ENCODE data around the gene MAP1LC3B. TPM values are rescaled to one million over a fixed set of nuclear protein-coding genes. Genes with fewer than 3 reads are reported as not detected.
A peak's percentile ranks its signal among the peaks of the same experiment; 100 is the strongest.
"Not testable (repeated sequence)": the region's sequence is repeated elsewhere in the genome, so short reads cannot be mapped to it uniquely, and the experiment has no call there.

The MAP1LC3B gene
- total RNA-seq, 1 donor from 2014 or later: 40.6 TPM

DNA sequence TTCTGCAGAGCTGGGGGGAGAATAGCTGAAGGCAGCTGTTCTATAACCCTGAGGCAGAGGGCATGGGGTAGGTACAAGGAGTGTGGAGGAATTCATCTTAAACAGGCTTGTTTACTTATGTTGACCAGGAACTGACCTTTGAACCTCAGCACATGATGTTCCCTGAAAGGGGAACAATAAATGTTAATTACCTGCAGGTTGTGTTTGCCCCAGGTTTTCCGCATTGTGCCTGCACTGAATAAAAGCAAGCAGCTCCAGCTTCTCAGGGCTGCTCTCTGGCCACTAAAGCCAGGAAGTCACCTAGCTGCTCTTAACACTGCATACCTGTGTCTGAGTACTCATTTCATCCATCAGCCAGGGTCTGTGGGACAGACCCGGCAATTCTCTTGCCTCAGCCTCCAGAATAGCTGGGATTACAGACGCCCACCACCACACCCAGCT, 12.8 kb upstream of the MAP1LC3B start:
- H3K27me3 Mint-ChIP-seq (ENCODE audit: low read depth); H3K4me3 Mint-ChIP-seq (ENCODE audit: low read depth); H3K27ac Mint-ChIP-seq; intact Hi-C loops (cut with micrococcal nuclease); DNase-seq (ENCODE audit: low spot score); H3K9me3 Mint-ChIP-seq: not testable (repeated sequence)
- Mint-ChIP-seq H3K4me1 (ENCODE audit: low read depth) (peaks cover 36% of the 10 kb centered on the region), H3K36me3 (ENCODE audit: low read depth) (peaks cover 37% of the 10 kb centered on the region)

DNA sequence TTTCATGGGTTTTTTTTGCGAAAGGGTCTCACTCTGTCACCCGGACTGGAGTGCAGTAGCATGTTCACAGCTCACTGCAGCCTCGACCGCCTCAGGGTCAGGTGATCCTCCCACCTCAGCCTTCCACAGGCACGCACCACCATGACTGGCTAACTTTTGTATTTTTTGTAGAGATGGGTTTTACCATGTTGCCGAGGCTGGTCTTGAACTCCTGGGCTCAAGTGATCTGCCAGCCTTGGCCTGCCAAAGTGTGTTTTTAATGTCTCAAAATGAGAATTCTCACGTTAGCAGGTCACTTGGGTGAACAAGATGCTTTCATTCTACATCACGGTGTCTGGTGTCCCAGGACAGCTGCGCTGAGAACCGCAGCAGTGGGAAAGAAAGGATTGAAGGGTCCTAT, 11.7 kb upstream of the MAP1LC3B start:
- intact Hi-C loops (cut with micrococcal nuclease): loop anchor here (10.0 kb wide), 3 partner anchors 394 to 826 kb away; partner anchors contain the start of gene MTHFSD
- DNase-seq (ENCODE audit: low spot score): no peak
- Mint-ChIP-seq H3K4me3 (ENCODE audit: low read depth) (no peak overlapping the region), H3K4me1 (ENCODE audit: low read depth) (peaks cover 41% of the 10 kb centered on the region), H3K27ac (peak overlapping the region; percentile 84), H3K36me3 (ENCODE audit: low read depth) (peaks cover 36% of the 10 kb centered on the region), H3K27me3 (ENCODE audit: low read depth) (no peaks in the 10 kb centered on the region), H3K9me3 (no peaks in the 10 kb centered on the region)

DNA sequence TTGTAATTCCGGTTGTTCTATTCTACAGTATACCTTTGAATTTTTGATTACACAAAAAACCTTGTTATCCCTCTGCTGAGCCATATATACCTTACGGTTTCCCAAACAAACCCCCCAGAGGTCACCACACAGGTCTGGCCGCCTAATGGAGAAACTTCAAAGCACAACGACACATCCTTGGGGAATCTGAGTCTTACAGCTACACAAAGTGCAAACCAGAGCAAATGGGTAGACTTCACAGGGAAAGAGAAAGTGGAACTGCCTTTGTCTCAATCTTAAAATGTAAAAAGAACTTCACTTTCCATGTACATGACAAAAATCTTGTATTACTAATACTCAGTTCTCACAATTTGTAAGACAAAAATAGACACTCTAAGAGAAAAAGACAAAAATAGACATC, 11.3 kb upstream of the MAP1LC3B start:
- no peaks in the 10 kb centered on the region for H3K27me3 Mint-ChIP-seq (ENCODE audit: low read depth)
- H3K9me3 Mint-ChIP-seq: no peaks in the 10 kb centered on the region
- intact Hi-C loops (cut with micrococcal nuclease): loop anchor here (10.0 kb wide), 3 partner anchors 394 to 826 kb away; partner anchors contain the start of gene MTHFSD
- H3K36me3 Mint-ChIP-seq (ENCODE audit: low read depth): peaks cover 32% of the 10 kb centered on the region
- H3K4me1 Mint-ChIP-seq (ENCODE audit: low read depth): peaks cover 39% of the 10 kb centered on the region
- peak overlapping the region; percentile 87 for H3K4me3 Mint-ChIP-seq (ENCODE audit: low read depth)
- DNase-seq (ENCODE audit: low spot score): no peak
- peak overlapping the region; percentile 84 for H3K27ac Mint-ChIP-seq

DNA sequence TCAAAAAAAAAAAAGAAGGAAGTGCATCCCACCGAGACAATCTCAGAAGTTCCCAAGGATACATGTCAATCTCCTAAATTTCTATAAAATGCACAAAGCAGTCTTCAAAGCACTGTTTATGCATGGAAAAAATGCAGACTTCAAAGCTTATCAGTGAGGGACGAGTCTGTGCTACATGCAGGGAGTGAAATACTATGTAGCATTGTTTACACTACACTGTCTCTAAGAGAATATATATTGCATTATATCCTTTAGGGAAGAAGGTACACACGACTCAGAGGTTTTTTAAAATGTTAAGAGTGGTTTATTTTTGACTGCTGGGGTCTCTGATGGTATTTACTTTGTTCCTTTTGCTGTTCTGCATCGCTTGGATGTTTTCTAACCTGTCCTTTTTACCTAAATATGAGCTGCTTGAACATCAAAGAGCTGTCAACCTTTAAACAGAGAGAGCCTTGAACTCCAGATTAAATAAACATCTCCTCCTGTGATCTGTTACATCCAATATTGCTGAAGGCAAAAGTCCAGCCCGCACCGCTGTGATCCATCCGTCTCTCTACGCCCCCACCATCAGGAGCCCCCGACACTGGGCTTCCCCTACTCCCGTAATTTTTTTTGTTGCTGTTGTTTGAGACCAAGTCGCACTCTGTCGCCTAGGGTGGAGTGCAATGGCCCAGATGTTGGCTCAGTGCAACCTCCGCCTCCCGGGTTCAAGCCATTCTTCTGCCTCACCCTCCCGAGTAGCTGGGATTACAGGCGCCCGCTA, 9.9 kb upstream of the MAP1LC3B start:
- intact Hi-C loops (cut with micrococcal nuclease): loop anchor here (1.0 to 10.0 kb wide), 4 partner anchors 65 to 827 kb away; partner anchors contain the start of genes C16orf95 and MTHFSD
- peaks cover 23% of the 10 kb centered on the region for H3K36me3 Mint-ChIP-seq (ENCODE audit: low read depth)
- H3K9me3 Mint-ChIP-seq: no peaks in the 10 kb centered on the region
- peak overlapping the region; percentile 86 for H3K27ac Mint-ChIP-seq
- H3K27me3 Mint-ChIP-seq (ENCODE audit: low read depth): no peaks in the 10 kb centered on the region
- H3K4me1 Mint-ChIP-seq (ENCODE audit: low read depth): peaks cover 41% of the 10 kb centered on the region
- peak overlapping the region; percentile 87 for H3K4me3 Mint-ChIP-seq (ENCODE audit: low read depth)
- DNase-seq (ENCODE audit: low spot score): no peak

DNA sequence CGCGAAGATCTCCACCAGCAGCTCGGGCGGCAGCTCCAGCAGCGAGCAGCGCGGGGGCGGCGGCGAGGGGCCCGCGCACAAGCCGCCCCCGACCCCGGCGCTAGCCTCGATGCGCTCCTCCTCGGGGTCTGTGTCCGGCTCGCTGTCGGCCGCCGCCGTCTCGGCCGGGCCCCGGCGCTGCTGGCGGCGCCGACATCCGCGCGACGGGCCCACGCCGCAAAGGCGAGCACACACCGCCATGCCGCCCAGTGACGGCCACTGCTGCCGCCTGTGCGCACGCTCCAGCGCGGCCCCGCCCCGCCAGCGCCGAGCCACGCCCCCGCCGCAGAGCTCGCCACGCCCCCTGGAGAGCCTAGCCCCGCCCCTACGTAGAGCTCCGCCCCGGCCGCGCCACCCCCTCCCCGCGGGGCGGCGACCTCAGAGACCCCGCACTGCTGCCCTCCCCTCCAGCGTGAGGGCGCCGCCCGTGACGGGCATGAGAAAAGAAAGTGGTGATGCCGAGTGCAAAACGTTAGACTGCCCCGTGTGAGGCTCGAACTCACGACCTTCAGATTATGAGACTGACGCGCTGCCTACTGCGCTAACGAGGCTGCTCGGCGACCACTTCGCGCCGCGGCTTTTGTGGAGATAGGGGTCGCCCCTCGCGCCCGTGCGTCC, 8.5 kb upstream of the MAP1LC3B start, which contains the start of gene FBXO31:
FBXO31 (minus strand) TSS at position 272 of the 657 bp plus-strand sequence; CDS start at position 240, 32 bp downstream.
- H3K9me3 Mint-ChIP-seq: no peaks in the 10 kb centered on the region
- no peaks in the 10 kb centered on the region for H3K27me3 Mint-ChIP-seq (ENCODE audit: low read depth)
- intact Hi-C loops (cut with micrococcal nuclease): loop anchor here (1.0 to 10.0 kb wide), 4 partner anchors 9 to 829 kb away; partner anchors contain the start of genes MAP1LC3B and MTHFSD
- peak; percentile 86 for DNase-seq (ENCODE audit: low spot score)
- H3K4me3 Mint-ChIP-seq (ENCODE audit: low read depth): peak within 1 kb of the TSS; percentile 87
- H3K27ac Mint-ChIP-seq: peak within 1 kb of the TSS; percentile 95
- peaks cover 55% of the 10 kb centered on the region for H3K4me1 Mint-ChIP-seq (ENCODE audit: low read depth)
- H3K36me3 Mint-ChIP-seq (ENCODE audit: low read depth): peaks cover 14% of the 10 kb centered on the region

DNA sequence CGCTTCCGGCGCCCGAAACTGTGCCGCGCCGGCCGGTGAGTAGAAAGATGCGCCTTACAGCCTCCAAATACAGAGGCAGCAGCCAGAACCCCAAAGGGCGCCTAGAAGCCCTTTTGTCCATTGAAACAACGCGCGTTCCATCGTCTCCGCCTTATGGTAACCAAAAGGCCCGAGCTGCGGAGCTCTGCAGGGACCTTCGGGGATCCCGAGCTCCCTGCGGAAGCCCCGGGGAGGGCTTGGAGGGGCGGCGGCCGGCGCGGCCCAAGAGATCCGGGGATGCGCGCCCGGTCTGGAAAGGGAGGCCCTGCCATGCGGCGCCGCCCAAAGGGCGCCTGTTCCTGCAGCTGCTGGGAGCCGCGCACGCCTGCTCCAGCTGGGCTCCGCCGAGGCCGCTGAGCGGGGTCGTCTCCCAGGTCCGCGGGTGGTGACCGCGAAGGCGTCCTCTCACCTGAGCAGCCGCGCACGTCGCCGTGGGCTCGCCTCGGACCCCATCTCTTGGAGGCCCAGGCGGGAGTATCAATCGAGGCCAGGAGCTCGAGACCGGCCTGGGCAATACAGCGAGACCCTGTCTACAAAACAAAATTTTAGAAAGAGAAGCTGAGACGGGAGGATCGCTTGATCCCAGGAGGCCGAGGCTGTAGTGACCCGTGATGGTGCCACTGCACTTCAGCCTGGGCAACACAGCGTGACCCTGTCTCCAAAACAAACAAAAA, 7.8 kb upstream of the MAP1LC3B start:
- intact Hi-C loops (cut with micrococcal nuclease): loop anchor here (1.0 to 10.0 kb wide), 4 partner anchors 8 to 830 kb away; partner anchors contain the start of genes MAP1LC3B and MTHFSD
- peak overlapping the region; percentile 86 for H3K4me3 Mint-ChIP-seq (ENCODE audit: low read depth)
- H3K9me3 Mint-ChIP-seq: no peaks in the 10 kb centered on the region
- peaks cover 10% of the 10 kb centered on the region for H3K36me3 Mint-ChIP-seq (ENCODE audit: low read depth)
- H3K27ac Mint-ChIP-seq: peak overlapping the region; percentile 95
- no peak for DNase-seq (ENCODE audit: low spot score)
- H3K27me3 Mint-ChIP-seq (ENCODE audit: low read depth): no peaks in the 10 kb centered on the region
- peaks cover 56% of the 10 kb centered on the region for H3K4me1 Mint-ChIP-seq (ENCODE audit: low read depth)

DNA sequence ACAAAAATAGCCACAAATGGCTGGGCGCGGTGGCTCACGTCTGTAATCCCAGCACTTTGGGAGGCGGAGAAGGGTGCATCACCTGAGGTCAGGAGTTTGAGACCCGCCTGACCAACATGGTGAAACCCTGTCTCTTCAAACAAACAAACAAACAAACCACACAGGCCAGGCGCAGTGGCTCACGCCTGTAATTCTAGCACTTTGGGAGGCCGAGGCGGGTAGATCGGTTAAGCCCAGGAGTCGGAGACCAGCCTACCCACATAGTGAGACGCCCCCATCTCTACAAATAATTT, 7.3 kb upstream of the MAP1LC3B start:
- Mint-ChIP-seq H3K4me3 (ENCODE audit: low read depth) (peak overlapping the region; percentile 86), H3K27ac (peak overlapping the region; percentile 95), H3K4me1 (ENCODE audit: low read depth) (peaks cover 60% of the 10 kb centered on the region)
- not testable (repeated sequence) for H3K27me3 Mint-ChIP-seq (ENCODE audit: low read depth); H3K9me3 Mint-ChIP-seq; H3K36me3 Mint-ChIP-seq (ENCODE audit: low read depth); DNase-seq (ENCODE audit: low spot score)
- intact Hi-C loops (cut with micrococcal nuclease): loop anchor here (1.0 to 10.0 kb wide), 5 partner anchors 7 to 1067 kb away; partner anchors contain the start of genes MAP1LC3B, MTHFSD and ZFPM1

DNA sequence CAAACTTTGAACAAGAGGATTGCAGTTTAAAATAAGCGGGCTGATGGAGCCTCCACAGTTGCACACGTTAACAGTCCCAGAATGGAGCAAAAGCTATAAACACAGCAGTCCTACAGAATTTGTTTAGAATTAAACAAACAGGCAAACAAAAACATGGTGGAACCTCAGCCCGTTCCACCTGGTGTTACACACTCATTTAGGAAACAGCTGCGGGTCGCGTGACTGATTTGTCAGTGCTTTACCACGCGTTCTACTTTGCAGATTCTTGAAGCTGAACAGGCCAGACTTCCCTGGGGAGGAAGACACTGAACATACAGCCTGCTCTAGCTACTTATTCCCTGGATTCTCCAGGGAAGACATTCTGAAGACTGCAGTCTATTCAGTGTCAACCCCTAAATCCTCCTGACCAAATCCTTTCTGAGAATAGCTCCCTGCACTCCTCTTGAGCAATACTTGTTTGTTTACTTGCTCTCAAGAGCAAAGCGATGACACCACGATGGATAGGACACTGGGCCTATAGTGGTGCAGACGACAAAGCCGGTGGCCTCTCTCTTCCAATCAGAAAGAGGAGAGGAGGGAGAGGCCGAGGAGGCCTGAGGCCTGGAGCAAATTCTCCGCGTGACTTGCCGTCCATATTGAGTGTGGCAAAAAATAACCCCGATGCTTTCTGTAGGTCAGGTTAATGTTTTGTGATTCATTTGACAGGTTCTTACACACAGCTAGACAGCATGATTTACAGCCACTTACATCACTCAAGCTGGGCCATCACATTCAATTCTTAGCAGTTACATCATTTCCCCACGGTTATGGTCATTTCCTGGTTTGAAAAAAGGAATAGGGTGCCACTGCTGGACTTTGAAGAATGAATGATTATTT, 4.0 kb upstream of the MAP1LC3B start:
- peaks cover 46% of the 10 kb centered on the region for H3K4me1 Mint-ChIP-seq (ENCODE audit: low read depth)
- H3K27ac Mint-ChIP-seq: peak overlapping the region; percentile 88
- intact Hi-C loops (cut with micrococcal nuclease): loop anchor here (5.0 to 10.0 kb wide), 4 partner anchors 387 to 1064 kb away; partner anchors contain the start of genes MTHFSD and ZFPM1
- DNase-seq (ENCODE audit: low spot score): peak; percentile 89
- peak overlapping the region; percentile 13 for H3K4me3 Mint-ChIP-seq (ENCODE audit: low read depth)
- peaks cover 2% of the 10 kb centered on the region for H3K36me3 Mint-ChIP-seq (ENCODE audit: low read depth)
- H3K9me3 Mint-ChIP-seq: no peaks in the 10 kb centered on the region
- H3K27me3 Mint-ChIP-seq (ENCODE audit: low read depth): no peaks in the 10 kb centered on the region

DNA sequence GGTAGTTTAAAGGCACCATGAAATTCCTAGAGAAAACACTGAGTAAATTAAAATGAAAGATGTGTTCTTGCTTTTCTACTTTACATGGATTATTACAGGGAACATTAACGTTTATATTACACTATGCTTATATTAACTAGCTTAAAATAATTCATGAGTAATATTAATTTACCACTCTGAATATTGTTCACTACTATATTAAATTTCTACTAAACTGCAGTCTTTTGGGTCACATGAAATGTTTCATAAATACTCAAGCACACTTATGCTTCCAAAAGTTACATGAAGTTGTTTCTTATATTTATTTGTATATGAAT, 3.4 kb upstream of the MAP1LC3B start:
- H3K27ac Mint-ChIP-seq: peak overlapping the region; percentile 88
- no peaks in the 10 kb centered on the region for H3K27me3 Mint-ChIP-seq (ENCODE audit: low read depth)
- H3K4me1 Mint-ChIP-seq (ENCODE audit: low read depth): peaks cover 52% of the 10 kb centered on the region
- peak overlapping the region; percentile 13 for H3K4me3 Mint-ChIP-seq (ENCODE audit: low read depth)
- H3K36me3 Mint-ChIP-seq (ENCODE audit: low read depth): peaks cover 8% of the 10 kb centered on the region
- intact Hi-C loops (cut with micrococcal nuclease): loop anchor here (5.0 to 10.0 kb wide), 4 partner anchors 386 to 1064 kb away; partner anchors contain the start of genes MTHFSD and ZFPM1
- DNase-seq (ENCODE audit: low spot score): no peak
- no peaks in the 10 kb centered on the region for H3K9me3 Mint-ChIP-seq

DNA sequence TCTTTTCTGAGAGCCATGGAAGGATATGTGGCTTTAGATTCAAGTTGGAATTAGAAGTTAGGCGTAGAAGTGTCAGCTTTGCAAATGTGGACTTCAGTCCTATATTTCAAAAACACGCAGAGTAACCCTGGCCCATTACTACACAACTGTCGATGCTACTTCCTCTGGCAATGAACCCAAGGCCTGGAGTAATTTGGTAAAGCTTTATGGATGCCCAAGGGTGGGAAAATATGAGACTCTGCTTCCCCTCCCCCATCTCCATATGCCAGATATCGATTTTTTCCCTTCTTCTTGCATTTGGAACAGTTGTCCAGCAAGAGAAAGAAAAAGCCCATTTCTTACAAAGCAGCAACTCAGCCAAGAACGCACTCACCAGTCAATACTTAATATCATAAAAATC, 2.9 kb upstream of the MAP1LC3B start:
- intact Hi-C loops (cut with micrococcal nuclease): loop anchor here (5.0 to 10.0 kb wide), 4 partner anchors 386 to 1063 kb away; partner anchors contain the start of genes MTHFSD and ZFPM1
- no peak for DNase-seq (ENCODE audit: low spot score)
- Mint-ChIP-seq H3K27me3 (ENCODE audit: low read depth) (no peaks in the 10 kb centered on the region), H3K9me3 (no peaks in the 10 kb centered on the region), H3K36me3 (ENCODE audit: low read depth) (peaks cover 11% of the 10 kb centered on the region), H3K4me1 (ENCODE audit: low read depth) (peaks cover 55% of the 10 kb centered on the region), H3K27ac (peak overlapping the region; percentile 72), H3K4me3 (ENCODE audit: low read depth) (peak overlapping the region; percentile 21)

DNA sequence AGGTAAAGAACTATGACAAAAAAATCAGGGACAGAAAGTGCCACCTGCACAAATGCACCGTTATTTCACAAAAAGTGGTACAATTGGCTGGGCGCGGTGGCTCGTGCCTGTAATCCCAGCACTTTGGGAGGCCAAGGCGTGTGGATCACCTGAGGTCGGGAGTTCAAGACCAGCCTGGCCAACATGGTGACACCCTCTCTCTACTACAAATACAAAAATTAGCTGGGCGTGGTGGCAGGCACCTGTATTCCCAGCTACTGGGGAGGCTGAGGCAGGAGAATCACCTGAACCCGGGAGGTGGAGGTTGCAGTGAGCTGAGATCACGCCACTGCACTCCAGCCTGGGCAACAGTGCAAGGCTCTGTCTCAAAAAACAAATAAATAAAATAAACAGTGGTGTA, 2.2 kb upstream of the MAP1LC3B start:
- H3K9me3 Mint-ChIP-seq; H3K27me3 Mint-ChIP-seq (ENCODE audit: low read depth); H3K4me3 Mint-ChIP-seq (ENCODE audit: low read depth); DNase-seq (ENCODE audit: low spot score): not testable (repeated sequence)
- H3K36me3 Mint-ChIP-seq (ENCODE audit: low read depth): peaks cover 17% of the 10 kb centered on the region
- intact Hi-C loops (cut with micrococcal nuclease): loop anchor here (5.0 to 10.0 kb wide), 5 partner anchors 102 to 1062 kb away; partner anchors contain the start of genes MTHFSD, ZCCHC14 and ZFPM1
- H3K4me1 Mint-ChIP-seq (ENCODE audit: low read depth): peaks cover 56% of the 10 kb centered on the region
- peak overlapping the region; percentile 72 for H3K27ac Mint-ChIP-seq

All from activated T-helper 2 cell treated with anti-CD3 and anti-CD28 coated beads, Interferon-gamma antibody, Interleukin-2, Interleukin-4, amounts not matched to agents 10 μg/mL and 5 μg/mL and 100 μg/mL, durations not matched to agents 14 hours and 24 hours and 36 hours (primary cell).